Endodermal cell (in vitro differentiated cells): ENCODE measurements around the gene ZDHHC21. TPM values are rescaled to one million over a fixed set of nuclear protein-coding genes. Genes with fewer than 3 reads are reported as not detected.
A peak's percentile ranks its signal among the peaks of the same experiment; 100 is the strongest.

Experiments
- DNase-seq: peaks from one replicate; pipeline ENCODE4 v3.0.0-alpha.2; 2017
- H3K27ac ChIP-seq: 2 replicates; pipeline ENCODE4 v1.5.1; 2013; ENCODE audit warnings: mild to moderate bottlenecking, low read depth, low read length, moderate library complexity
- H3K27me3 ChIP-seq: 2 replicates; pipeline ENCODE4 v1.6.1; 2013; ENCODE audit warnings: mild to moderate bottlenecking, low read length, moderate library complexity; ENCODE audit not compliant: insufficient read depth, control insufficient read depth, poor library complexity, severe bottlenecking
- H3K36me3 ChIP-seq: 2 replicates; pipeline ENCODE4 v1.7.0; 2013; ENCODE audit warnings: mild to moderate bottlenecking, low read length, moderate library complexity; ENCODE audit not compliant: control insufficient read depth, insufficient read depth
- H3K4me1 ChIP-seq: one replicate; pipeline ENCODE4 v1.7.0; 2013; ENCODE audit warnings: low read length; ENCODE audit not compliant: control insufficient read depth, insufficient read depth
- H3K4me3 ChIP-seq: 2 replicates; pipeline ENCODE4 v1.5.1; 2013; ENCODE audit warnings: mild to moderate bottlenecking, low read length, moderate library complexity
- H3K9ac ChIP-seq: 2 replicates; pipeline ENCODE4 v1.6.1; 2013; ENCODE audit warnings: mild to moderate bottlenecking, low read length, moderate library complexity; ENCODE audit not compliant: poor library complexity, severe bottlenecking; ENCODE audit errors: extremely low read depth
- H3K9me3 ChIP-seq: 2 replicates; pipeline ENCODE4 v1.6.1; 2013; ENCODE audit warnings: mild to moderate bottlenecking, low read length, moderate library complexity; ENCODE audit not compliant: control insufficient read depth
- H3K27ac Mint-ChIP-seq: 2 replicates; pipeline ENCODE4 v1.8.0; 2020; ENCODE audit warnings: mixed read lengths
- H3K27me3 Mint-ChIP-seq: 2 replicates; pipeline ENCODE4 v1.8.0; 2021; ENCODE audit warnings: mild to moderate bottlenecking, mixed read lengths; ENCODE audit not compliant: insufficient read depth
- H3K36me3 Mint-ChIP-seq: 2 replicates; pipeline ENCODE4 v1.8.0; 2020; ENCODE audit warnings: low read depth, mixed read lengths
- H3K4me1 Mint-ChIP-seq: 2 replicates; pipeline ENCODE4 v1.8.0; 2020; ENCODE audit warnings: mixed read lengths
- H3K4me3 Mint-ChIP-seq: 2 replicates; pipeline ENCODE4 v1.8.0; 2020; ENCODE audit warnings: mild to moderate bottlenecking, moderate library complexity, mixed read lengths
- H3K9me3 Mint-ChIP-seq: 2 replicates; pipeline ENCODE4 v1.8.0; 2020; ENCODE audit warnings: mild to moderate bottlenecking, mixed read lengths
- WGBS, 2 experiments: methylation state at CpG; one replicate each; pipeline versions ENCODE4 v1.1.5 to v1.1.7; 2013; ENCODE audit warnings: missing lambda C conversion rate in 2 of 2, mixed read lengths in 1 of 2; ENCODE audit not compliant: insufficient coverage in 1 of 2, insufficient read length in 1 of 2; 5-methylcytosine and 5-hydroxymethylcytosine counted together
- total RNA-seq, 2 donors: library from RNA; stranded (reverse); fragmentation: NEBNext Ultra II Directional in 1 of 2; extraction: Animal tissue kit (Norgen Biotek cat#: 25700) in 1 of 2; gene quantifications; 2 replicates in 1 of 2; 3 replicates in 1 of 2; pipeline ENCODE4 v1.2.1, GENCODE V29; 2021
- TF ChIP-seq, protein P1 (sequence below): fragments of 200-600 bp; sonication (generic); conservative IDR thresholded peaks from 2 replicates; pipeline ENCODE4 v1.5.0; 2021; ENCODE audit warnings: antibody characterized with exemption, mild to moderate bottlenecking

The ZDHHC21 gene
- total RNA-seq, 2 donors from 2014 or later: 17.1 to 18.6 TPM

- Histone ChIP-seq H3K9me3 (peaks cover 21% of the 10 kb centered on the region), H3K4me3 (no peak overlapping the region), H3K36me3 (peaks cover 71% of the 10 kb centered on the region), H3K4me1 (no peaks in the 10 kb centered on the region), H3K9ac (no peak overlapping the region), H3K27ac (no peak overlapping the region), H3K27me3 (no peaks in the 10 kb centered on the region)
- peaks cover 4% of the 10 kb centered on the region for H3K4me1 Mint-ChIP-seq
- H3K27ac Mint-ChIP-seq: no peak overlapping the region
- peaks cover 36% of the 10 kb centered on the region for H3K36me3 Mint-ChIP-seq
- H3K9me3 Mint-ChIP-seq: peaks cover 7% of the 10 kb centered on the region
- no peaks in the 10 kb centered on the region for H3K27me3 Mint-ChIP-seq
- TF ChIP-seq, protein P1, sequence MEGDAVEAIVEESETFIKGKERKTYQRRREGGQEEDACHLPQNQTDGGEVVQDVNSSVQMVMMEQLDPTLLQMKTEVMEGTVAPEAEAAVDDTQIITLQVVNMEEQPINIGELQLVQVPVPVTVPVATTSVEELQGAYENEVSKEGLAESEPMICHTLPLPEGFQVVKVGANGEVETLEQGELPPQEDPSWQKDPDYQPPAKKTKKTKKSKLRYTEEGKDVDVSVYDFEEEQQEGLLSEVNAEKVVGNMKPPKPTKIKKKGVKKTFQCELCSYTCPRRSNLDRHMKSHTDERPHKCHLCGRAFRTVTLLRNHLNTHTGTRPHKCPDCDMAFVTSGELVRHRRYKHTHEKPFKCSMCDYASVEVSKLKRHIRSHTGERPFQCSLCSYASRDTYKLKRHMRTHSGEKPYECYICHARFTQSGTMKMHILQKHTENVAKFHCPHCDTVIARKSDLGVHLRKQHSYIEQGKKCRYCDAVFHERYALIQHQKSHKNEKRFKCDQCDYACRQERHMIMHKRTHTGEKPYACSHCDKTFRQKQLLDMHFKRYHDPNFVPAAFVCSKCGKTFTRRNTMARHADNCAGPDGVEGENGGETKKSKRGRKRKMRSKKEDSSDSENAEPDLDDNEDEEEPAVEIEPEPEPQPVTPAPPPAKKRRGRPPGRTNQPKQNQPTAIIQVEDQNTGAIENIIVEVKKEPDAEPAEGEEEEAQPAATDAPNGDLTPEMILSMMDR: peak; percentile 43
- DNase-seq: peak; percentile 55
- WGBS, 2 experiments: 92 to 100% methylated on average over 1 to 3 of the region's 3 CpGs
- H3K4me3 Mint-ChIP-seq: no peak overlapping the region
These were observed 60.1 kb downstream of the ZDHHC21 start for GRCh38 chr9:14633148-14633547.

- TF ChIP-seq, protein P1: no peak
- H3K27me3 Mint-ChIP-seq: no peaks in the 10 kb centered on the region
- no peak overlapping the region for H3K4me3 ChIP-seq
- no peak overlapping the region for H3K27ac Mint-ChIP-seq
- peaks cover 7% of the 10 kb centered on the region for H3K9me3 Mint-ChIP-seq
- H3K36me3 Mint-ChIP-seq: peaks cover 32% of the 10 kb centered on the region
- no peak overlapping the region for H3K27ac ChIP-seq
- peaks cover 8% of the 10 kb centered on the region for H3K4me1 Mint-ChIP-seq
- no peaks in the 10 kb centered on the region for H3K4me1 ChIP-seq
- peaks cover 21% of the 10 kb centered on the region for H3K9me3 ChIP-seq
- DNase-seq: no peak
- H3K27me3 ChIP-seq: no peaks in the 10 kb centered on the region
- no peak overlapping the region for H3K4me3 Mint-ChIP-seq
- 88 to 91% methylated on average over 1 of the region's 1 CpG for WGBS, 2 experiments
- H3K36me3 ChIP-seq: peaks cover 66% of the 10 kb centered on the region
- H3K9ac ChIP-seq: no peak overlapping the region
These were observed 65.7 kb downstream of the ZDHHC21 start for GRCh38 chr9:14627513-14627912.

DNA sequence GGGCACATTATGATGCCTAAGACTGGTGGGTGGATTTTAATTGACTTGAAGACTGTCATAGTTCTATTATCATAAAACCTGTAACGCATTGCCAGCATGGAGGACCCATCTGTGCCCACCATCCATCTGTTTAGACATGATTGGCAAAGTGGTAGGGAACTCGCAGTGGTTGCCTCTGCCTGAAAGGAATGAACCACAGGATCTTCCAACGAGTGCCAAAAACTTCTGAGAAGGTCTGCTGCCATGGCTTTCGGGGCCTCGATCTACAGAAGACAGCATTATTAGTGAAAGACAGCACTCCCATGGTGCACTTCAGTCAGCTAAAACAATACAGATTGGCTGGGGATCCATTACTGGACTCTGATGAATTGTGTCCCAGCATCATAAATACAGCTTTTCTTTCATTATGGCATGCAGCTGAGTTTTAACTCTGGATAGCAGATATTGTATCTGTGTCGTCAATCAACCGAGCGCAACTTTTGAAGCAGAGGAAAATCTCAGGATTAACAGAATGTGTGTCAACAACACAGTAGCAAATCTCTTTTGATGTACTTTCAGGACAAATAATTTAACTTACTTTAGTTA is 74.3 kb downstream of the ZDHHC21 start:
- WGBS, 2 experiments: 92 to 95% methylated on average over 6 to 8 of the region's 8 CpGs
- H3K4me3 ChIP-seq: no peak overlapping the region
- no peak for DNase-seq
- no peak overlapping the region for H3K9ac ChIP-seq
- H3K4me1 ChIP-seq: no peaks in the 10 kb centered on the region
- H3K27ac Mint-ChIP-seq: no peak overlapping the region
- H3K27ac ChIP-seq: no peak overlapping the region
- H3K9me3 ChIP-seq: no peaks in the 10 kb centered on the region
- peaks cover 2% of the 10 kb centered on the region for H3K4me1 Mint-ChIP-seq
- H3K9me3 Mint-ChIP-seq: no peaks in the 10 kb centered on the region
- H3K36me3 ChIP-seq: peaks cover 72% of the 10 kb centered on the region
- peaks cover 12% of the 10 kb centered on the region for H3K36me3 Mint-ChIP-seq
- TF ChIP-seq, protein P1: no peak
- no peaks in the 10 kb centered on the region for H3K27me3 ChIP-seq
- no peaks in the 10 kb centered on the region for H3K27me3 Mint-ChIP-seq
- H3K4me3 Mint-ChIP-seq: no peak overlapping the region
